ENCODE results near the gene XXYLT1.

Gene XXYLT1

DNA sequence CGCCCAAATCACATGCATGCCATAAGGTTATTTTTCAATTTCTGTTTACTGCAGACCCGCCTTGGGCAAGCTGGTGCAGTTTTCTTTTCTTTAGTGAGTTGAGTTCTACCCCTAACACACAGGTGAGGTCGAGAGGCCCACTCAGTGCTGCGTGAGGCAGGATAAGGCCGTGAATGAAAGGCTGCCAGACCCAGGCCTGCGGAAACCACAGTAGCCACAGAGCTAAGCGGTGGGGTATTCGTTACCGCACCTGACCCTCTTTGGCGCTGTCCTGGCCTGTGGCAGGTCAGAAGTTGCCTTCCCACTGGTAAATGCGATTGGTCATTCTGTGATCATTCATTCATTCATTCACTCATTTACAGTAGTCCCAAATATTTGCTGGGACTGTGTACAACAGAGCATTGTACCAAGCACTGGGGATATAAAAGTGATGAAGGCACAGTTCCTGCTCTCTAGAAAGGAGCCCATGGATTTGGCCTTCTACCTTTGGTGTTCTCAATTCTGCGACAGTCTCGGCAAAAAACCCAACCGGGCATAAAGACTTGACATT is 144.8 kb downstream of the XXYLT1 start:
- H3K4me3 ChIP-seq (ENCODE audit: low read depth, low read length), result no peak overlapping the region
- ChIA-PET POLR2A (no interaction called here), CTCF (interaction anchor here (1.4 kb wide), 1 partner anchor 444 kb away, joined by 3 read pairs; no protein-coding TSS in a partner anchor)
- TF ChIP-seq GLIS1 (tag by site-specific recombination; IDR thresholded peaks at IDR 0.05) (no peak), ZNF621 (tag by site-specific recombination; IDR thresholded peaks at IDR 0.05) (no peak), WT1 (tag by site-specific recombination; IDR thresholded peaks at IDR 0.05) (no peak), ZNF544 (tag by site-specific recombination; IDR thresholded peaks at IDR 0.05) (no peak)
- TF ChIP-seq, protein P1, sequence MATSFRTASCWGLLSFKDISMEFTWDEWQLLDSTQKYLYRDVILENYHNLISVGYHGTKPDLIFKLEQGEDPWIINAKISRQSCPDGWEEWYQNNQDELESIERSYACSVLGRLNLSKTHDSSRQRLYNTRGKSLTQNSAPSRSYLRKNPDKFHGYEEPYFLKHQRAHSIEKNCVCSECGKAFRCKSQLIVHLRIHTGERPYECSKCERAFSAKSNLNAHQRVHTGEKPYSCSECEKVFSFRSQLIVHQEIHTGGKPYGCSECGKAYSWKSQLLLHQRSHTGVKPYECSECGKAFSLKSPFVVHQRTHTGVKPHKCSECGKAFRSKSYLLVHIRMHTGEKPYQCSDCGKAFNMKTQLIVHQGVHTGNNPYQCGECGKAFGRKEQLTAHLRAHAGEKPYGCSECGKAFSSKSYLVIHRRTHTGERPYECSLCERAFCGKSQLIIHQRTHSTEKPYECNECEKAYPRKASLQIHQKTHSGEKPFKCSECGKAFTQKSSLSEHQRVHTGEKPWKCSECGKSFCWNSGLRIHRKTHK (tag by site-specific recombination; IDR thresholded peaks at IDR 0.05), result no peak
- TF ChIP-seq, protein P2, sequence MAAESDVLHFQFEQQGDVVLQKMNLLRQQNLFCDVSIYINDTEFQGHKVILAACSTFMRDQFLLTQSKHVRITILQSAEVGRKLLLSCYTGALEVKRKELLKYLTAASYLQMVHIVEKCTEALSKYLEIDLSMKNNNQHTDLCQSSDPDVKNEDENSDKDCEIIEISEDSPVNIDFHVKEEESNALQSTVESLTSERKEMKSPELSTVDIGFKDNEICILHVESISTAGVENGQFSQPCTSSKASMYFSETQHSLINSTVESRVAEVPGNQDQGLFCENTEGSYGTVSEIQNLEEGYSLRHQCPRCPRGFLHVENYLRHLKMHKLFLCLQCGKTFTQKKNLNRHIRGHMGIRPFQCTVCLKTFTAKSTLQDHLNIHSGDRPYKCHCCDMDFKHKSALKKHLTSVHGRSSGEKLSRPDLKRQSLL (tag by site-specific recombination; IDR thresholded peaks at IDR 0.05), result no peak
- TF ChIP-seq, protein P3, sequence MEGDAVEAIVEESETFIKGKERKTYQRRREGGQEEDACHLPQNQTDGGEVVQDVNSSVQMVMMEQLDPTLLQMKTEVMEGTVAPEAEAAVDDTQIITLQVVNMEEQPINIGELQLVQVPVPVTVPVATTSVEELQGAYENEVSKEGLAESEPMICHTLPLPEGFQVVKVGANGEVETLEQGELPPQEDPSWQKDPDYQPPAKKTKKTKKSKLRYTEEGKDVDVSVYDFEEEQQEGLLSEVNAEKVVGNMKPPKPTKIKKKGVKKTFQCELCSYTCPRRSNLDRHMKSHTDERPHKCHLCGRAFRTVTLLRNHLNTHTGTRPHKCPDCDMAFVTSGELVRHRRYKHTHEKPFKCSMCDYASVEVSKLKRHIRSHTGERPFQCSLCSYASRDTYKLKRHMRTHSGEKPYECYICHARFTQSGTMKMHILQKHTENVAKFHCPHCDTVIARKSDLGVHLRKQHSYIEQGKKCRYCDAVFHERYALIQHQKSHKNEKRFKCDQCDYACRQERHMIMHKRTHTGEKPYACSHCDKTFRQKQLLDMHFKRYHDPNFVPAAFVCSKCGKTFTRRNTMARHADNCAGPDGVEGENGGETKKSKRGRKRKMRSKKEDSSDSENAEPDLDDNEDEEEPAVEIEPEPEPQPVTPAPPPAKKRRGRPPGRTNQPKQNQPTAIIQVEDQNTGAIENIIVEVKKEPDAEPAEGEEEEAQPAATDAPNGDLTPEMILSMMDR (tag by site-specific recombination; IDR thresholded peaks at IDR 0.05), result no peak
- H3K36me3 ChIP-seq (ENCODE audit: control insufficient read depth in 2 of 2, insufficient read depth in 1 of 2, low read length in 2 of 2), result no peaks in the 10 kb centered on the region
- H3K27ac ChIP-seq (ENCODE audit: extremely low read depth, low read depth, low read length), result no peak overlapping the region
- no peaks in the 10 kb centered on the region for H3K4me1 ChIP-seq (ENCODE audit: control insufficient read depth, insufficient read depth, low read length)
- H3K9me3 ChIP-seq (ENCODE audit: control insufficient read depth, insufficient read depth, low read depth, low read length), result no peaks in the 10 kb centered on the region

DNA sequence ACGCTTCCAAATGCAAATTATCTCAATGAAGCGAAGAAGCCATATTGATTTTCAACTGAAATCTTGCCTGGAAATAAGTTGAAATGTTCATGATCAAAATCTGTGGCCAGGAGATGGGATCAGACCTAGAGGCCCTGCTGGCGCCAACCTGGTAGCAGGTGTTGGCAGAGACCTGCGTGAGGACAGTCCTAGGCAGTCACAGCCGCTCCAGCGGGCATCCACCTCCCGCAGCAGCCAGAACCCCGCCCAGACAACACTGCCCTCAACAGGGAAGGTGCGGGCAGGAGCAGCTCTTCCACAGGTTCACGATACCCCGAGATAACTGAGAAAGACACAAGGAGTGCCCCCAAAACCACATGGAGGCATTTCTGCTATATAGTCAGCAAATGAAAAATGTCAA is 145.3 kb downstream of the XXYLT1 start:
- POLR2A ChIA-PET, result no interaction called here
- Histone ChIP-seq H3K9me3 (ENCODE audit: control insufficient read depth, insufficient read depth, low read depth, low read length) (no peaks in the 10 kb centered on the region), H3K27ac (ENCODE audit: extremely low read depth, low read depth, low read length) (no peak overlapping the region), H3K4me3 (ENCODE audit: low read depth, low read length) (no peak overlapping the region), H3K4me1 (ENCODE audit: control insufficient read depth, insufficient read depth, low read length) (no peaks in the 10 kb centered on the region), H3K36me3 (ENCODE audit: control insufficient read depth in 2 of 2, insufficient read depth in 1 of 2, low read length in 2 of 2) (no peaks in the 10 kb centered on the region)
- TF ChIP-seq TCF7L2 (IDR thresholded peaks at IDR 0.05; ENCODE audit: borderline replicate concordance, low read depth, low read length) (no peak), ZNF274 (IDR thresholded peaks at IDR 0.05; ENCODE audit: low read length) (no peak), ZNF274 (tag by site-specific recombination; IDR thresholded peaks at IDR 0.05; ENCODE audit: borderline replicate concordance) (no peak), OVOL3 (tag by site-specific recombination; IDR thresholded peaks at IDR 0.05) (no peak), ZNF624 (tag by site-specific recombination; IDR thresholded peaks at IDR 0.05) (no peak), ZFP37 (tag by site-specific recombination; IDR thresholded peaks at IDR 0.05) (no peak), ZNF24 (tag by site-specific recombination; IDR thresholded peaks at IDR 0.05) (no peak), SP2 (tag by site-specific recombination; IDR thresholded peaks at IDR 0.05) (no peak), ZNF10 (tag by site-specific recombination; IDR thresholded peaks at IDR 0.05) (no peak), HOXA7 (CRISPR knock-in tag; IDR thresholded peaks at IDR 0.05; ENCODE audit: borderline replicate concordance) (no peak), ZNF416 (tag by site-specific recombination; IDR thresholded peaks at IDR 0.05) (no peak), ZNF157 (tag by site-specific recombination; IDR thresholded peaks at IDR 0.05) (no peak), ZNF621 (tag by site-specific recombination; IDR thresholded peaks at IDR 0.05) (no peak), ZNF175 (tag by site-specific recombination; IDR thresholded peaks at IDR 0.05) (no peak), KLF1 (tag by site-specific recombination; IDR thresholded peaks at IDR 0.05) (no peak), ZNF501 (tag by site-specific recombination; IDR thresholded peaks at IDR 0.05) (no peak), KLF10 (tag by site-specific recombination; IDR thresholded peaks at IDR 0.05) (no peak), ZNF23 (tag by site-specific recombination; IDR thresholded peaks at IDR 0.05; ENCODE audit: borderline replicate concordance) (no peak)
- TF ChIP-seq, protein P4, sequence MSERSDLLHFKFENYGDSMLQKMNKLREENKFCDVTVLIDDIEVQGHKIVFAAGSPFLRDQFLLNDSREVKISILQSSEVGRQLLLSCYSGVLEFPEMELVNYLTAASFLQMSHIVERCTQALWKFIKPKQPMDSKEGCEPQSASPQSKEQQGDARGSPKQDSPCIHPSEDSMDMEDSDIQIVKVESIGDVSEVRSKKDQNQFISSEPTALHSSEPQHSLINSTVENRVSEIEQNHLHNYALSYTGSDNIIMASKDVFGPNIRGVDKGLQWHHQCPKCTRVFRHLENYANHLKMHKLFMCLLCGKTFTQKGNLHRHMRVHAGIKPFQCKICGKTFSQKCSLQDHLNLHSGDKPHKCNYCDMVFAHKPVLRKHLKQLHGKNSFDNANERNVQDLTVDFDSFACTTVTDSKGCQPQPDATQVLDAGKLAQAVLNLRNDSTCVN (tag by site-specific recombination; optimal IDR thresholded peaks at IDR 0.05), result no peak
- TF ChIP-seq, protein P5, sequence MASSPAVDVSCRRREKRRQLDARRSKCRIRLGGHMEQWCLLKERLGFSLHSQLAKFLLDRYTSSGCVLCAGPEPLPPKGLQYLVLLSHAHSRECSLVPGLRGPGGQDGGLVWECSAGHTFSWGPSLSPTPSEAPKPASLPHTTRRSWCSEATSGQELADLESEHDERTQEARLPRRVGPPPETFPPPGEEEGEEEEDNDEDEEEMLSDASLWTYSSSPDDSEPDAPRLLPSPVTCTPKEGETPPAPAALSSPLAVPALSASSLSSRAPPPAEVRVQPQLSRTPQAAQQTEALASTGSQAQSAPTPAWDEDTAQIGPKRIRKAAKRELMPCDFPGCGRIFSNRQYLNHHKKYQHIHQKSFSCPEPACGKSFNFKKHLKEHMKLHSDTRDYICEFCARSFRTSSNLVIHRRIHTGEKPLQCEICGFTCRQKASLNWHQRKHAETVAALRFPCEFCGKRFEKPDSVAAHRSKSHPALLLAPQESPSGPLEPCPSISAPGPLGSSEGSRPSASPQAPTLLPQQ (tag by site-specific recombination; IDR thresholded peaks at IDR 0.05), result no peak
- TF ChIP-seq, protein P6, sequence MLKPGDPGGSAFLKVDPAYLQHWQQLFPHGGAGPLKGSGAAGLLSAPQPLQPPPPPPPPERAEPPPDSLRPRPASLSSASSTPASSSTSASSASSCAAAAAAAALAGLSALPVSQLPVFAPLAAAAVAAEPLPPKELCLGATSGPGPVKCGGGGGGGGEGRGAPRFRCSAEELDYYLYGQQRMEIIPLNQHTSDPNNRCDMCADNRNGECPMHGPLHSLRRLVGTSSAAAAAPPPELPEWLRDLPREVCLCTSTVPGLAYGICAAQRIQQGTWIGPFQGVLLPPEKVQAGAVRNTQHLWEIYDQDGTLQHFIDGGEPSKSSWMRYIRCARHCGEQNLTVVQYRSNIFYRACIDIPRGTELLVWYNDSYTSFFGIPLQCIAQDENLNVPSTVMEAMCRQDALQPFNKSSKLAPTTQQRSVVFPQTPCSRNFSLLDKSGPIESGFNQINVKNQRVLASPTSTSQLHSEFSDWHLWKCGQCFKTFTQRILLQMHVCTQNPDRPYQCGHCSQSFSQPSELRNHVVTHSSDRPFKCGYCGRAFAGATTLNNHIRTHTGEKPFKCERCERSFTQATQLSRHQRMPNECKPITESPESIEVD (tag by site-specific recombination; IDR thresholded peaks at IDR 0.05), result no peak
- CTCF ChIA-PET, result interaction anchor here (1.4 kb wide), 1 partner anchor 443 kb away, joined by 3 read pairs; no protein-coding TSS in a partner anchor

Measured in HEK293 (cell line).